Esophagus squamous epithelium (tissue), 5 donors: ENCODE results near the gene FILIP1. TPM values are rescaled to one million over a fixed set of nuclear protein-coding genes. Genes with fewer than 3 reads are reported as not detected.

ENCODE experiments used
- DNase-seq: peaks from one replicate; lab custom pipeline; 2025; lab: John Stamatoyannopoulos, UW
- H3K27ac ChIP-seq, 4 donors: fragments of 200-600 bp; sonication (generic); one replicate each; pipeline ENCODE4 v1.5.1; 2016 to 2019; ENCODE audit warnings: mild to moderate bottlenecking in 1 of 4
- H3K27me3 ChIP-seq, 4 donors: fragments of 200-600 bp; sonication (generic); 1 replicate in 3 of 4; 2 replicates in 1 of 4; pipeline versions ENCODE4 v1.5.1 to v1.6.0; 2017 to 2021; ENCODE audit warnings: antibody characterized with exemption in 1 of 4
- H3K36me3 ChIP-seq, 3 donors: fragments of 200-600 bp; sonication (generic); one replicate each; pipeline ENCODE4 v1.5.1; 2016 to 2019
- H3K4me1 ChIP-seq, 3 donors: fragments of 200-600 bp; sonication (generic); one replicate each; pipeline ENCODE4 v1.5.1; 2017 to 2019
- H3K4me3 ChIP-seq, 4 donors: fragments of 200-600 bp; sonication (generic); 1 replicate in 3 of 4; 2 replicates in 1 of 4; pipeline ENCODE4 v1.5.1; 2016 to 2019; ENCODE audit warnings: mild to moderate bottlenecking in 2 of 4, moderate library complexity in 1 of 4
- H3K9me3 ChIP-seq, 3 donors: fragments of 200-600 bp; sonication (generic); one replicate each; pipeline ENCODE4 v1.5.1; 2016 to 2019
- POLR2A ChIP-seq, 4 donors: fragments of 450-650 bp; IDR thresholded peaks; one replicate each; pipeline ENCODE4 v1.6.1; 2017; ENCODE audit warnings: antibody characterized with exemption in 4 of 4, mild to moderate bottlenecking in 4 of 4, moderate library complexity in 3 of 4
- WGBS, 2 donors: methylation state at CpG; one replicate each; pipeline ENCODE4 v1.1.5; 2018; 5-methylcytosine and 5-hydroxymethylcytosine counted together
- intact Hi-C: fragments of 100-400 bp; cut with DNase I; formaldehyde crosslinking; loops from one replicate; pipeline ENCODE4 v1.15.0; 2022
- total RNA-seq, 4 donors: library from RNA; depleted of rRNA; stranded (reverse); fragments of >200 nt; gene quantifications; one replicate each; pipeline ENCODE4 v1.1.0, GENCODE V29; 2016
- TF ChIP-seq, protein P1 (sequence below), 6 experiments: fragments of 450-650 bp in 4 of 6; fragments of 200-600 bp in 2 of 6; sonication (generic) in 2 of 6; IDR thresholded peaks; one replicate each; pipeline ENCODE4 v1.5.1; 2016 to 2019; ENCODE audit warnings: antibody characterized with exemption in 6 of 6, mild to moderate bottlenecking in 4 of 6, moderate library complexity in 4 of 6
- donor health status: DM: yes; HTN: yes; CAD: no.

The FILIP1 gene
- total RNA-seq, 4 donors from 2014 or later = 0.49 to 13.4 (median 2.3) TPM

DNA sequence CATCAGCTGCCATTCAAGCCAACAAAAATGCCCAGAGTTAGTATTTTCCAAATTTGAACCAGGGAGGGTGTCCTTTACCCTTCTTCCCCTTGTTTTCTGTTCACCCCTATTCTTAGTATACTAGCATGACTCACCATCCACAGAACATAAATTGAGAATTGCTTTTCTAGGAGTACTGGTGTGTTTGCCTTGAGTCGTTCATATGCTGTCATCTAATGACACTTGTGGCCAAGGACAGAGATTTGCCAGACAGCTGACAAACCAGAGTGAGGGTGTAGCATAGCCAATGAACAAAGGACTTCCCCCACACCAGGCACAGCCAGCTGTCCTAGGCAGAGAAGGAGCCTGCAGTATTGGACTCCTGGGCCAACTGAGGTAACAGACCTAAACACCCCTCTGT is 62.2 kb downstream of the FILIP1 start:
- WGBS, 2 donors = 29% methylated on average over 1 of the region's 1 CpG
- Histone ChIP-seq H3K27ac (peak overlapping the region in 2 of 4 donors; percentile 53 to 56), H3K4me1 (peaks cover 0 to 12% (median 9%) of the 10 kb centered on the region in 3 donors), H3K4me3 (no peak overlapping the region), H3K36me3 (no peaks in the 10 kb centered on the region), H3K27me3 (no peaks in the 10 kb centered on the region), H3K9me3 (no peaks in the 10 kb centered on the region)
- intact Hi-C loops = no loop called here
- TF ChIP-seq POLR2A (IDR thresholded peaks at IDR 0.05) = no peak
- TF ChIP-seq, protein P1, sequence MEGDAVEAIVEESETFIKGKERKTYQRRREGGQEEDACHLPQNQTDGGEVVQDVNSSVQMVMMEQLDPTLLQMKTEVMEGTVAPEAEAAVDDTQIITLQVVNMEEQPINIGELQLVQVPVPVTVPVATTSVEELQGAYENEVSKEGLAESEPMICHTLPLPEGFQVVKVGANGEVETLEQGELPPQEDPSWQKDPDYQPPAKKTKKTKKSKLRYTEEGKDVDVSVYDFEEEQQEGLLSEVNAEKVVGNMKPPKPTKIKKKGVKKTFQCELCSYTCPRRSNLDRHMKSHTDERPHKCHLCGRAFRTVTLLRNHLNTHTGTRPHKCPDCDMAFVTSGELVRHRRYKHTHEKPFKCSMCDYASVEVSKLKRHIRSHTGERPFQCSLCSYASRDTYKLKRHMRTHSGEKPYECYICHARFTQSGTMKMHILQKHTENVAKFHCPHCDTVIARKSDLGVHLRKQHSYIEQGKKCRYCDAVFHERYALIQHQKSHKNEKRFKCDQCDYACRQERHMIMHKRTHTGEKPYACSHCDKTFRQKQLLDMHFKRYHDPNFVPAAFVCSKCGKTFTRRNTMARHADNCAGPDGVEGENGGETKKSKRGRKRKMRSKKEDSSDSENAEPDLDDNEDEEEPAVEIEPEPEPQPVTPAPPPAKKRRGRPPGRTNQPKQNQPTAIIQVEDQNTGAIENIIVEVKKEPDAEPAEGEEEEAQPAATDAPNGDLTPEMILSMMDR (IDR thresholded peaks at IDR 0.05) = no peak
- DNase-seq = no peak

DNA sequence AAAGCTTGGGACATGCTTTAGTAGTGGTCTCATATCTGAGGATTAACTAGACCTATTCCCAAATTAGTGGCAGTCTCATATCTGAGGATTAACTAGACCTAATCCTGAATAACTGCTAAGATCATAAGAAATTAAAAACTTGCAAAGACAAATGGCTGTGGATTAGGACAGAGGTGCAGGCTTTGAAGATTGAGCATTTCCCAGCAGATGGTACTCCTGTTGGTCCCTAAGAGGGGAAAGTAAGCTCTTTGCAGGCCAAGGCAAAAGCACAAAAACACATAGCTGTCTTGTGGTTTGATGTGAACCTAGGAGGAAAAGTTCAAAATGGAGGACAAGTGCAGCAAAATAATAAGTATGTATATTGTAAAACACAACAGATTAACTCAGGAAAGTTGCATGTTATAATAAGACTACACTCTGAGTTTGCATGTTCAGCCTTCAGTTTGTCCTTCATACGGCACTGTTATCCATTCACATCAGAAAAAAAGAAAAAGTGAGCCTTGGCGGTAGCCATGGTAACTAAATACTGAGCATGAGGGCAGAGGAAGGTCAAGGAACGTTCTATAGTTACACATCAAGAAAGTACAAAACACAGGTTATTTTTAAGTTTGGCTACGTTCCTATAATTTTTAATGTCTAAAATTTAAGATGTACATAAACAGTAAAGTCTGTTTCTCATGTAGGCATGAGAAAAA is 62.8 kb downstream of the FILIP1 start:
- Histone ChIP-seq H3K36me3 (no peaks in the 10 kb centered on the region), H3K4me1 (peaks cover 0 to 12% (median 3%) of the 10 kb centered on the region in 3 donors), H3K27ac (peak overlapping the region in 2 of 4 donors; percentile 53 to 56), H3K4me3 (no peak overlapping the region), H3K27me3 (no peaks in the 10 kb centered on the region), H3K9me3 (no peaks in the 10 kb centered on the region)
- DNase-seq = no peak
- intact Hi-C loops = no loop called here
- TF ChIP-seq, protein P1 (IDR thresholded peaks at IDR 0.05) = no peak
- no peak for TF ChIP-seq POLR2A (IDR thresholded peaks at IDR 0.05)
- 37 to 38% methylated on average over 4 of the region's 4 CpGs for WGBS, 2 donors

DNA sequence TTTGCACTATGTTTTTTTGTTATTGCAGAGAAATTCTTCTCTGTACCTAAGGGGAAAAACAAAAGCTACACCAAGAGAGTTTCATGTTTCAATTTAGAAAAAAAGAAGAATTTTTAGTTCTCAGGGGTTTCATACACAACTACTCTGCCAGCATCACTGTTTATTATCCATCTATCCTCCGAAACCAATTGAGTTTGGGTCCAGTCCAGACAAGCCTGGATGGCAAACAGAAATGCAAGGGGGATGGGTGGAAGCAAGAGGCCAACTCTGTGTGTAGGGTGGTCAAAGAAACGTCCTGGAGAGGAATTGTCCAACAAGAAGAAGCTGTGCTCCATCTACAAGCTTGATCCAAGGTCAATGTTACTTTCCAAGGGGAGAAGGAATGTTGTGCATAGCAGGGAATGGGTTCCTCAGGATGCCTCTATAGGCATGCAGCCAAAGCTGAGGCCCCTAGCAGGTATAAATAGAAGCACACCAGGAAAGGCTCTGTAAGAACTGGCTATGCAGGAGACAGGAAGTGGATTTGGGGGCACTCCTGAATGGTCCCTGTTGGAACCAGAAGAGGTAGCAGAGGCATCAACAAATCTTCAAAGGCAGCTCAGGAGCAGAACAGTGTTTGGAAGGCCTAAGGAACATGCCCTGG is 64.4 kb downstream of the FILIP1 start:
- intact Hi-C loops = no loop called here
- 23 to 40% methylated on average over 2 of the region's 2 CpGs for WGBS, 2 donors

DNA sequence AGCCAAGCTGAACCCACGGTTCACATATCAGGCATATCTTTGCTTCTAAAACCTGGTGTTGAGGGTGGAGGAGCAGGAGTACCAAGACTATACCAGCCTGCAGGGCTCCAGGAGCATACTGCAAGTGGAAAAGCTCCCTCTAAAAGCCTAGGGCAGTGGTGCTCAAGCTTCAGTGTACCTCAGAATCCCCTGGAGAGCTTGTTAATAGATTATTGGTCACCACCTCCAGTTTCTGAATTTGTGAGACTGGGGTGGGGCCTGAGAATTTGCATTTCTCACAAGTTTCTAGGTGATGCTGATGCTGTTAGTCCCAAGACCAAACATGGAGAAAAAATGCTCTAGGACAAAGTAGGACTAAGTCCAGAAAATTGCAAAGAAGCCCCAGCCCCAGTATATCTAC is 65.4 kb downstream of the FILIP1 start:
- WGBS, 2 donors = 36 to 80% methylated on average over 1 of the region's 1 CpG
- no peak for DNase-seq
- H3K4me3 ChIP-seq = no peak overlapping the region
- no peak overlapping the region for H3K27ac ChIP-seq
- TF ChIP-seq, protein P1 (IDR thresholded peaks at IDR 0.05) = no peak
- TF ChIP-seq POLR2A (IDR thresholded peaks at IDR 0.05) = no peak
- no peaks in the 10 kb centered on the region for H3K36me3 ChIP-seq
- intact Hi-C loops = no loop called here
- H3K9me3 ChIP-seq = no peaks in the 10 kb centered on the region
- H3K4me1 ChIP-seq = peaks cover 0 to 12% (median 9%) of the 10 kb centered on the region in 3 donors
- no peaks in the 10 kb centered on the region for H3K27me3 ChIP-seq

More for the DNA sequence above, 64.4 kb downstream of the FILIP1 start:
- no peak overlapping the region for H3K4me3 ChIP-seq
- no peak for DNase-seq
- TF ChIP-seq, protein P1 (IDR thresholded peaks at IDR 0.05) = no peak
- TF ChIP-seq POLR2A (IDR thresholded peaks at IDR 0.05) = no peak
- H3K27ac ChIP-seq = no peak overlapping the region
- H3K4me1 ChIP-seq = peaks cover 0 to 12% (median 9%) of the 10 kb centered on the region in 3 donors
- H3K9me3 ChIP-seq = no peaks in the 10 kb centered on the region
- no peaks in the 10 kb centered on the region for H3K36me3 ChIP-seq
- no peaks in the 10 kb centered on the region for H3K27me3 ChIP-seq

DNA sequence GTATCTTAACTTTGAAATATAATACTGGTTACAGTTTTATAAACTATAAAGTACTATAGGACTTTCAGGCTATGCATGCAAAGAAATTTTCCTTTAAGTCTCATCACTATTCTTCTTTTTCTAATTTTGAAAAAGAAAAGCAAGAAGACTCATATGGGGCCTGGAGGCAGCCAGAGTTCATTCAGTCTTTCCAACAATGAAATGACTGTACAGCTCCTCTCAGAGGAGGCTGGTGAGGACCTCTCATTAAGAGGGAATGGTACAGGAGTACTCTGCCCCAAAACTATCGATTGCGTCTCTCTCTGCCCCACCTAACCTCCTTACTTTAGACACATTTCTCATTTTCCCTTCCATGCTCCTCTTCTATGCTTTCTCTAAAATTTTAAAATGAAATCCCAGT is 66.3 kb downstream of the FILIP1 start:
- Histone ChIP-seq H3K4me1 (peaks cover 0 to 12% (median 9%) of the 10 kb centered on the region in 3 donors), H3K27me3 (no peaks in the 10 kb centered on the region), H3K9me3 (no peaks in the 10 kb centered on the region), H3K27ac (no peak overlapping the region), H3K36me3 (no peaks in the 10 kb centered on the region), H3K4me3 (no peak overlapping the region)
- WGBS, 2 donors = 100% methylated on average over 2 of the region's 2 CpGs
- TF ChIP-seq POLR2A (IDR thresholded peaks at IDR 0.05) = no peak
- TF ChIP-seq, protein P1 (IDR thresholded peaks at IDR 0.05) = no peak
- DNase-seq = no peak
- intact Hi-C loops = no loop called here
